Stimulated activated memory B cell treated with anti-CD40 and anti-IgM and Interleukin-4, amounts not matched to agents 10 μg/mL and 1 μg/mL and 100 μg/mL, for 72 hours (primary cell): ENCODE results near the gene TP53TG3.
"Not testable (repeated sequence)": the region's sequence is repeated elsewhere in the genome, so short reads cannot be mapped to it uniquely, and the experiment has no call there.

Experiments used
- ATAC-seq: fragments of 150-1000 bp; cut with Tn5 transposase; 2 replicates; pipeline ENCODE4 v1.10.0; 2021
- H3K27ac Mint-ChIP-seq: one replicate; pipeline ENCODE4 v1.8.0; 2022; ENCODE audit warnings: mild to moderate bottlenecking, mixed read lengths
- H3K27me3 Mint-ChIP-seq: one replicate; pipeline ENCODE4 v1.8.0; 2022; ENCODE audit warnings: mixed read lengths
- H3K36me3 Mint-ChIP-seq: one replicate; pipeline ENCODE4 v1.8.0; 2022; ENCODE audit warnings: mixed read lengths
- H3K4me1 Mint-ChIP-seq: one replicate; pipeline ENCODE4 v1.8.0; 2022; ENCODE audit warnings: mixed read lengths
- H3K4me3 Mint-ChIP-seq: one replicate; pipeline ENCODE4 v1.8.0; 2022; ENCODE audit warnings: mild to moderate bottlenecking, moderate library complexity, mixed read lengths
- H3K9me3 Mint-ChIP-seq: one replicate; pipeline ENCODE4 v1.8.0; 2022; ENCODE audit warnings: mixed read lengths

Gene TP53TG3

GRCh38 chr16:32676065-32676464 is at the start of gene TP53TG3:
TSS of gene TP53TG3 (minus strand) at chr16:32676165. CDS start at chr16:32676097, 68 bp downstream.
- not testable (repeated sequence) for H3K9me3 Mint-ChIP-seq, H3K4me3 Mint-ChIP-seq, H3K4me1 Mint-ChIP-seq, ATAC-seq, H3K36me3 Mint-ChIP-seq, H3K27me3 Mint-ChIP-seq, H3K27ac Mint-ChIP-seq

GRCh38 chr16:32650876-32651275 is 25.1 kb downstream of the TP53TG3 start:
- H3K36me3 Mint-ChIP-seq, H3K4me3 Mint-ChIP-seq, H3K27me3 Mint-ChIP-seq, H3K9me3 Mint-ChIP-seq, ATAC-seq, H3K27ac Mint-ChIP-seq, H3K4me1 Mint-ChIP-seq: not testable (repeated sequence)

- not testable (repeated sequence) for H3K27me3 Mint-ChIP-seq, ATAC-seq, H3K4me1 Mint-ChIP-seq, H3K4me3 Mint-ChIP-seq, H3K27ac Mint-ChIP-seq
- peaks cover 13% of the 10 kb centered on the region for H3K36me3 Mint-ChIP-seq
- peaks cover 20% of the 10 kb centered on the region for H3K9me3 Mint-ChIP-seq
These were observed 28.4 kb downstream of the TP53TG3 start for GRCh38 chr16:32647562-32647961.

GRCh38 chr16:32646780-32647179 is 29.2 kb downstream of the TP53TG3 start:
- not testable (repeated sequence) for H3K4me3 Mint-ChIP-seq, H3K27ac Mint-ChIP-seq, ATAC-seq, H3K4me1 Mint-ChIP-seq, H3K27me3 Mint-ChIP-seq
- peaks cover 20% of the 10 kb centered on the region for H3K9me3 Mint-ChIP-seq
- peaks cover 13% of the 10 kb centered on the region for H3K36me3 Mint-ChIP-seq

GRCh38 chr16:32646177-32646576 is 29.8 kb downstream of the TP53TG3 start:
- not testable (repeated sequence) for H3K27ac Mint-ChIP-seq, H3K4me3 Mint-ChIP-seq, H3K4me1 Mint-ChIP-seq, ATAC-seq, H3K27me3 Mint-ChIP-seq
- Mint-ChIP-seq H3K36me3 (peaks cover 13% of the 10 kb centered on the region), H3K9me3 (peaks cover 20% of the 10 kb centered on the region)

GRCh38 chr16:32645278-32645908 is 30.6 kb downstream of the TP53TG3 start:
- H3K4me3 Mint-ChIP-seq, H3K27me3 Mint-ChIP-seq, H3K27ac Mint-ChIP-seq, H3K4me1 Mint-ChIP-seq, ATAC-seq: not testable (repeated sequence)
- Mint-ChIP-seq H3K9me3 (peaks cover 20% of the 10 kb centered on the region), H3K36me3 (peaks cover 13% of the 10 kb centered on the region)

- H3K27ac Mint-ChIP-seq, H3K4me1 Mint-ChIP-seq, ATAC-seq, H3K27me3 Mint-ChIP-seq, H3K4me3 Mint-ChIP-seq: not testable (repeated sequence)
- Mint-ChIP-seq H3K9me3 (peaks cover 20% of the 10 kb centered on the region), H3K36me3 (peaks cover 13% of the 10 kb centered on the region)
These were observed 31.2 kb downstream of the TP53TG3 start for GRCh38 chr16:32644715-32645114.

GRCh38 chr16:32637614-32638013 is 38.4 kb downstream of the TP53TG3 start:
- not testable (repeated sequence) for H3K9me3 Mint-ChIP-seq, H3K27me3 Mint-ChIP-seq, H3K36me3 Mint-ChIP-seq, H3K4me1 Mint-ChIP-seq, H3K4me3 Mint-ChIP-seq, H3K27ac Mint-ChIP-seq
- ATAC-seq = peak; percentile 61

- H3K27me3 Mint-ChIP-seq, H3K9me3 Mint-ChIP-seq, H3K36me3 Mint-ChIP-seq, H3K27ac Mint-ChIP-seq, H3K4me3 Mint-ChIP-seq, H3K4me1 Mint-ChIP-seq, ATAC-seq: not testable (repeated sequence)
These were observed 43.9 kb downstream of the TP53TG3 start for GRCh38 chr16:32632096-32632495.
